ENCODE data around the gene RNLS.

- TF ChIP-seq POLR2A (IDR thresholded peaks at IDR 0.05) (no peak), CTCF (IDR thresholded peaks at IDR 0.05) (no peak)
Measured at GRCh38 chr10:88500656-88501055, 82.5 kb downstream of the RNLS start.

All from thyroid gland (tissue), 4 donors.